Left renal cortex interstitium (tissue), 4 donors: Measurements from ENCODE around the gene AMOTL1. TPM values are rescaled to one million over a fixed set of nuclear protein-coding genes. Genes with fewer than 3 reads are reported as not detected.
A peak's percentile ranks its signal among the peaks of the same experiment; 100 is the strongest.

Source experiments
- DNase-seq, 4 donors: peaks; one replicate each; pipeline ENCODE4 v3.0.0-alpha.2; 2013; ENCODE audit warnings: low read depth in 4 of 4, low spot score in 2 of 4, missing footprints in 1 of 4
- polyA plus RNA-seq, 4 donors: library from polyadenylated mRNA; unstranded; fragments of 120-200 nt; gene quantifications; one replicate each; pipeline ENCODE4 v1.2.1, GENCODE V29; 2013; ENCODE audit not compliant: insufficient read length in 4 of 4

Gene AMOTL1
- polyA plus RNA-seq, 4 donors = 42.1 to 46.9 (median 45.6) TPM

DNA sequence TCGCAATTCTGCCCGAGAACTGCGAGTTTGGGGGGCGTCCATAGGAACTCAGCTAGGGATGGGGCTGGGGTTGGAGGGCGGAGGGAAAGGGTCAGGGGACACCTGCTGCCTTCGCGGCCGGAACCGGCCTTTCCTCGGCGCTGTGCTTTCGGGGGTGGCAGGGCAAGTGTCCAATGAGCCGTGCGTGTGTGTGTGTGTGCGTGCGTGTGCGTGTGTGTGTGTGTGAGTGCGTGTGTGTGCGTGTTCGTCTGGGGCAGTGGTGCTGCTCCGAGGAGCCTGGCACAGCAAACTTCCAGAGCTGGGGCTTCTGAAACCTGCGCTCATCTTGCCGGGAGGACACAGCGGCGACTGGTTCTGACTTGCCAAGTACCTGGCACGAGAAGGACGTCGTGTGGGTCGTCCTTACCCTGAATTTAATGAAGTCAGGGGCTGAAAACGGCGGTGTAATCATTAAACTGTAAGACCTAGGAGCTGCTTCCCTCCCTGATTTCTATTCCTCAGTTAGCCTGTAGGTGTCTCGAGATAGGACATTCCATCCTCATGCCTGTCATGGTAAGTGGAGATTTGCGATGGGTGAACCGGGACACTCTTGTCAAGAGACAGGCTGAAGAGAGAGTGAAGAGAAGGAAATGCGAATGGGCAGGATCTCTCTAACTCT, 27.0 kb upstream of the AMOTL1 start:
- peak; percentile 45 to 63 (median 54) for DNase-seq

- DNase-seq = no peak
These were observed 25.5 kb upstream of the AMOTL1 start for GRCh38 chr11:94742665-94743064.

- DNase-seq = no peak
These were observed 21.4 kb upstream of the AMOTL1 start for GRCh38 chr11:94746721-94747120.

- no peak for DNase-seq
These were observed 21.0 kb upstream of the AMOTL1 start for GRCh38 chr11:94747146-94747545.

GRCh38 chr11:94747601-94748041, 20.5 kb upstream of the AMOTL1 start:
- no peak for DNase-seq

- no peak for DNase-seq
These were observed 18.8 kb upstream of the AMOTL1 start for GRCh38 chr11:94749369-94749768.

DNA sequence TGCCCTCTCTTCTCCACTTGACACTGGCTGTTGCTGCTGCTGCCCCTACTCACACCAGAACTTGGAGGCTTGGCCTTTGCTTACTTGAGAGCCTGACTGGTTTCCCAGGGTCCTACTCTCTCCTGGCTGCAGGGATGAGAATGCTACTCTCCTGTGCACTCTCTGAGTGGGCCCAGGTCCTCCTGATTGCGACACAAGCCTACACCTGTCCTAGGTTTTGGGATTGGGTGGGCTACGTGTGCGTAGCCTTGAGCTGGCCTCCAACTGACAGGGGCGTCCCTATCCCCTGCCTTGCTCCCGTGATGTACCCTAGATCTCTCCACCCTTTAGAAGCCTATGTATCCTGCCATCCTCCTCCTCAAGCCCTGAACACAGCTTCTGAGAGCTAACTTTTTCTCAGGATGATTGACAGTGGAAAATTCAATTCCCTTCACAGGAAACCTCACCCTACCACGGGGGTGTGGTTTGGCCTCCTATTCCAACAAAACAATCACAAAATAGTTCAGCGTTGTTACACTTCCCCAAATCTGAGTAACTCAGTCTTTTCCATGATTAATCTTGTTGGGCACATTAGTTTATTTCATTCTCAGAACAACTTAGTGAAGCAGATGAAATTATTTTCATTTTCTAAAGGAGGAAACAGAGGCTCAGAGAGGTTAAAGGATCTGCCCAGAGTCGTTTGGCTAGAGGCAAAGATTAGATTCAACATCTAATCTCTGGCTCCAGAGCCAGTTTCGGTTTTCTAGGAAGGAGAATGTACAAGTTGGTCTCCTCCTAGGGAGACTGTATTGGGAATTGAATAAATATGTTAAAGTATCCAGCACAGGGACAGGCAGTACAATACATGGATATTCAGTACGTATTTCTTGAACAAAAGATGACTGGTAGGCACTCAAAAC, 17.6 kb upstream of the AMOTL1 start:
- DNase-seq = no peak

GRCh38 chr11:94751218-94751609, 16.9 kb upstream of the AMOTL1 start:
- DNase-seq = no peak

DNA sequence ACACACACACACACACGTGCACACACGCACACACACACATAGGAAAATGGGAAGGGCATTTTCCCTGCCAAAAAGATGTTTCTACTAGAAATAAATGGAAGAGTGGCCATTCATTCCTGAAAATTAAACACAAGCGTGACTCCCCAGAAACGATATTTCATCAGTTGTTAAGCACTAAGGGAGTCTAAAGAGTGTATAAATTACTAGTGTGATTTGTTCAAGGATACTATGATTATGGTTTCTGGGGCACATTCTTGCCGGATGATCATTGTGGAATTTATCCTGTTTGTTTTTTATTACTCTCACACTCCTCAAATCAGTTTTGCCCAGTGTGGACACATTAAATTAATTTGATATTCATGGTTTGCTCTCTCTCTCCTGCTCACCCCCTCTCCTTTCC, 16.4 kb upstream of the AMOTL1 start:
- DNase-seq = no peak

DNA sequence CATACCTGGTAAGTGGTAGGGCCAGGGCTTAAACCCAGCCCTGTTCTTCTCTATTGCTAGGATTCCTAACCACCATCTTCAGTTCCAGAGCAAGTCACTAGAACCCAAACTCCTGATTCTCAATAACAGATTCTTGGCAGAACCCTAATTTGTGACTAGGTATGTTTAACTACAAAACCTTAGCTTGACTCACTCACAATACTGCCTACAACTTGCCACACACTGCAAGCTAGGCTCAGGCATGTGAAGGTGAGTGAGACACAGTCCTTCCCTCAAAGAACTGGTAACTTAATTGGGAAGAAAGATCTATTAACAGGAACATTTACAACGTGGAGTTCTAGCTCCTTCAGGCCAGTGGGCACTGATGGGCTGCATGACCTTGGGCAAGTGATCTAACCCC, 14.5 kb upstream of the AMOTL1 start:
- no peak for DNase-seq

GRCh38 chr11:94754335-94754734, 13.8 kb upstream of the AMOTL1 start:
- no peak for DNase-seq

- no peak for DNase-seq
These were observed 13.3 kb upstream of the AMOTL1 start for GRCh38 chr11:94754819-94755218.

DNA sequence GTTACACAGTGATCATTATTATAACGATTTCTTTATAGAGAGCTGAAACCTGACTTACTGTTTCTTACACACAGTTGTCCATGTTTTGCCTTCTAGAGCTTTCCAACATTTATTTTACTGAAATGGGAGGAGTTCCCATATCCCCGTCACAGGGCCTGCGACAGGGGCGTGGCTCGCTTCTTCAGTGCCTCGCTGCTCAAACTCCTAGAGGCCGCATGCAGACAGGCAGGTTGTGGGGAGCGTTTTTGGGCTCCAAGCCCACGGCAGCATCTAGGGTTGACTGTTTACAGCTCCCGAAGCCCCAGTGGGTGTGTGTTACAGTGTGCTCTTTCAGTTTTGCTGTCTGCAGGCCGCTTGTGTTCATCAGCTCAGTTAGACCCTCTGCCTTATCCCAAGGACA, 12.7 kb upstream of the AMOTL1 start:
- no peak for DNase-seq

DNA sequence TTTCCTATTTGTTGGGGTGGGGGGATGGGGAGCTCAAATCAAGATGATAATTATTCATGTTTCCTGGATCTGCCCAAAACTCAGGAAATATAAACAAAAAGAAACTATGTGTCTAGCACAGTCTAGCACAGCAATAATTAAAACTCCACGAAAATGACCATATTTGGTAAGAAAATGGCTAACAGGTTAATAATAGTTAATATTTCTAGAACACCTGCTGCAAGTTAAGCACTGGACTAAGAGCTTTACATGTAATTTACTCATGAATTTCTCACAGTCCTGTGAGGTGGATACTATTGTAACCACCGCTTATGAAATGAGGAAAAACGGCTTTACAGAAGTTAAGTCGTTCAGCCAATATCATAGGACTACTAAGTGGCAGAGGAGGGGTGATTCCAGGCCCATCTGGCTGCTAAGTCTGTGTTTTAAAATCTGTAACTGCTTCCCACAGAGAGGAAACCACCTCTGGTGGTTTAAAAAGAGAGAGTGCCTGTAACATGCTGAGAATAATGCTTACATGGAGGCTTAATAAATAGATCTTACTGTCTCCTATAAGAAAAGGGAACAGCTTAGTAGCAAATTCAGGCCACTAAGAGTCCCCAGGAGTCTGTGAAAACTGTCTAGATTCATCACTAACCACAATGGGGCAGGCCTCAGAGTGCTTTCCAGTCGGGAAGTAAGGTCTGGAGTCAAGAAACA, 11.0 kb upstream of the AMOTL1 start:
- DNase-seq = no peak

DNA sequence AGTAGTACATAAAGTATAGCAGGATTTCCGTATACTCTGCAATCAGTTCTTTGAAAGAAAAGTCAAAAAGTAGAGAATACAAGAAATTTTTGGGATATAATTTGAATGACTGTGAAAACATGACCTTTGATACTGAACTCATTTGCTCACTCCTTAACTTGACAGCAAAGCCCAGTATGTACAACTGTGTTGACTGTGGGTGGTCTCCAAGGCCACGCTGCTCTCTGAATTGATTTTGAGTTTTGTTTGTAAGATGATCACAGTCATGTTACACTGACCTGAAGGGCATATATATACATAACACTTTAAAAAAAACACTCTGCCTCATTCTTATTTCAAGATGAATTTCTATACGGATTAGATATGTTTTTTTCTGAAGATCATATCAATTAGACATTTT, 9.5 kb upstream of the AMOTL1 start:
- no peak for DNase-seq

GRCh38 chr11:94759522-94759921, 8.6 kb upstream of the AMOTL1 start:
- DNase-seq = no peak

- no peak for DNase-seq
These were observed 7.9 kb upstream of the AMOTL1 start for GRCh38 chr11:94760296-94760695.

DNA sequence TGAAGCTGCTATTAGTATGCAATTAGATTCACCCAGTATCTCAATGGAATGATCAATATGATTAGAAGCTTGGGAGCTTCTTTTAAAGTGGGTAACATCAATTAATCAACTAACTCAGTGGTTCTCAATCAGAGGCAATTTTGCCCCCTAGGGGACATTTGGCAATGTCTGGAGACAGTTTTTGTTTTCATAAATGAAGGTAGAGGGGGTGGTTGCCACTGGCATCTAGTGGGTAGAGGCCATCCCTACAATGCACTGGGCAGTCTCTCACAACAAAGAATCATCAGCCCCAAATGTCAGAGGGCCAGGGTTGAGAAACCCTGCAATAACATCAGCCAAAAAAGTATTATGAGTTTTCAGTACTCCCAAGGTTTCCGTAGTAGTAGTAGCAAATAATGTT, 5.9 kb upstream of the AMOTL1 start:
- DNase-seq = no peak

GRCh38 chr11:94762995-94763394, 5.2 kb upstream of the AMOTL1 start:
- no peak for DNase-seq

- no peak for DNase-seq
These were observed 1.4 kb upstream of the AMOTL1 start for GRCh38 chr11:94766713-94767206.

DNA sequence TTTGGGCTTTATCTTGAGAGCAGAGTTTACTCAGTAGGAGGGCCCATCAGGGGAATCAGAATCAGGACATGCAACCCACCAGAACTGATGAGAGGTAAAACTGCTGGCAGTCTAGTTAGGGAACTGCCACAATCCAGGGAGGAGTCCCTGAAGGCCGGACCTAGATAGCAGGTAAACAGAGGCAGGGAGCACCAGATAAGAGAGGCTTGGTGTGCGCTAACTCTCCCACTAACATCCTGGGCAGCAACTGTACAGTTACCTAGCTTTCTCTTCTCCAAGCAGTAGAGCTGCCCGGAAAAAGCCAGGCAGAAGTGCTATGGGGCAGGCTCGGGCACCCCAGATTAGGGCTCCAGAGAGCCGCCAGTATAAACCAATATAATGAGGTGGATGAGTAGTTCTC, 865 bp upstream of the AMOTL1 start:
- DNase-seq = no peak
